HG02763 (cell line): ENCODE data around the gene SAE1.
A peak's percentile ranks its signal among the peaks of the same experiment; 100 is the strongest.
"Not testable (repeated sequence)": the region's sequence is repeated elsewhere in the genome, so short reads cannot be mapped to it uniquely, and the experiment has no call there.

ENCODE experiments used
- ATAC-seq: cut with Tn5 transposase; IDR thresholded peaks from one replicate; pipeline ENCODE4 v1.9.1; 2021; ENCODE audit warnings: mild to moderate bottlenecking, moderate library complexity; ENCODE audit not compliant: unreplicated experiment

The SAE1 gene

DNA sequence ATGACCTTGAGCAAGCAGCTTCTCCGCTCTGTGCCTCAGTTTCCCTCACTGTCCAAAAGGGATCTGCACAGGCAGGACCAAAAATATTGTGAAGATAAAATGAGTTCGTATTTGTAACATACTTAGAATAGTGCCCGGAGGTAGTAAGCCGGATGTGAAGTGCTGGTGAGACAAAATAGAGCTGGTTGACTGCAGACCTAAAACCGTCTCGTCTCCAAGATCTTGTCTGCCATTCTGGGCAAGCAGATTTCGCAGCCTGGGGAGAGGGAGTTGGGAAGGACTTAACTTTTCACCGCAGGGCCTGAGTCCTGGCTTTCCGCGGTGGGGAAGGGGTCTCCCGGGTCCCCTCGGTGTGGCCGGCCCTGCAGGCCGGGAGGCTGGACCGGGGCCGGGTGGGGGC is 108.5 kb downstream of the SAE1 start:
- no peak for ATAC-seq

DNA sequence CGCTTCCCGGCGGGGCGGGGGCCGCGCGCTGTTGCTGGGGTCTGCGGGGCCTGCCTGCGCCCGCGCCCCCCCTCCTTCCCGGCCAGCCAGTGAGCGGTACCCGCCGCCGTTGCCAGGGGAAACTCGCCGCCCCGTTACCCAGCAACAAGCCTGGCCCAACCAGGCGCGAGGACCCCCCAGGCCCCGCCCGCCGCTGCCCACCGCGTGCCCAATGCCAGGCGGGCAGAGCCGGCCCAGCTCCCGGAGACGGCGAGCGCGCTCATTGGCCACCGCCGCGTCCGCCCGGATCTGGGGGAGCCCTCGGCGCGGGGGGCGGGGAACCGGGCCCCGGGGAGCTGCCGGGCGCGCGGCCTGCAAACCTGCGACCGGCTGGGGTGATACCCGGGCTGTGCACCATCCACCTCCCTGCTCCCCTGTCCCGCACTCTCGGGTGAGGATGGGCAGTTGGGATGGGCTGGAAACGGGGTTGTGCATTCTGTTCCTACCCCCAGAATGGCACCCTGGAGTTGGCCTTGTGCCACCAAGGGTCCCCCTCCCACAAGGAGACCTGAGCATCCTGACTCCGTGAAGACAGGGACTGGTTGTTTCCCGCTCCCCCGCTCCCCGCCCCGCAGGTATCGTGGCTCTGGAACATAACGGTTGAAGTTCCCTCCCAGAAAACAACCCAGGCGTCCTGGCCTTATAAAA is 109.1 kb downstream of the SAE1 start:
- no peak for ATAC-seq

DNA sequence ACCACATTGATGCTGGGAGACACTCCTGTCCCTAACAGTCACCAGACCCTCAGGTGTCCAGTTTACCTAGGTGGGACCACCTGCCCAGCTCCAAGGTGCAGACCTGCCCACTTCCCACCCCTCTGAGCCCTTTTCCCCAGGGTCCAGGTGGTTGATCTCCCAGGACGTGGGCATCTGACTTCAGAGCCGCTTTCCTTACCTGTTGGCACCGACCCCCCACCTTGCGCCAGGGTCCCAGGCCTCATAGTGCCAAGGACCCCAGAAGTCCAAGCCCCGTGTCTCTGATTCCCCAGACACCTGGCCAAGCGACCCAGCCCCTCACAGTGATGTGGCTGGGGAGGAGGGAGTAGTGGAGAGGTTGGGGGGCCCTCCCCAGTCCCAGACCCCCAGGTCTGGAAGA is 109.9 kb downstream of the SAE1 start:
- no peak for ATAC-seq

DNA sequence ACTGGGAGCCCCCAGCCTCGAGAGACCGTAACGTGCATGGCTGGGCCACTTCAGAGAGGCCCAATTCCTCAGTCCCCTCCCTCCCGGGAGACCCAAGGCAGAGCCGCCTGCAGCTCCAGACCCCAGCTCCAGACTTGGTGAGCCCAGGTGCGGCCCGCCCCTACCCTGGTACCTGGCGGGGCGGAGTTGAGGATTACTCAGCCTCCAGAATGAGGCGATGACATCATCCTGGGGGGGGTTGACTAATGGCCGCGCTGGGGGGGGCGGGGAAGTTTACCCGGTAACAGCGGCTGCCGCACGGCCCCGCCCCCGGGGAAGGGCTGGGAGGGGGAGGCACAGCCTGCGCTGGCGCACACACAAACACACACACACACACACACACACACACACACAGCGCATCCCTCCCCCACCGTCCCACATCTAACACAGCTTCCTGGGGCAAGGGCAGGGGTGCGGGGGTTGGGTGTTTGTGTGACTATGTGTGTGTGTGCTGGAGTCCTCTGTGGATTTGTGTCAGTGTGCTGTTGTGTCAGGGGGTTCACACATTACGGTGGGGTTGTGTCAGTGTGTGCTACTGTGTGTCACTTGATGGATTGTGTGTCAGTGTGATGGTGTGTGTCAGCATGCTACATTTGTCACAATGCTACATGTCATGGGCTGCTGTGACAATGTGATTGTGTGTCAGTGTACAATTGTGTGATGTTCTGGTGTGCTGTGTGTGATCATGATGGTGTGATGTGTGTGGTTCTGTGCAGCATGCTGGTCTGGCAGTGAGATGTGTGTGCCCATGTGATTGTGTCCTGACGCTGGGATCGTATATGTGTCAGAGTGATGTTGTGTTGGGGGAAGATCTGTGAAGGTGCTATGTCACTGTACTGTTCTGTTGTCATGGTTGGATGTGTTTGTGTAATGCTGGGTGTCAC is 110.6 kb downstream of the SAE1 start:
- ATAC-seq = no peak

DNA sequence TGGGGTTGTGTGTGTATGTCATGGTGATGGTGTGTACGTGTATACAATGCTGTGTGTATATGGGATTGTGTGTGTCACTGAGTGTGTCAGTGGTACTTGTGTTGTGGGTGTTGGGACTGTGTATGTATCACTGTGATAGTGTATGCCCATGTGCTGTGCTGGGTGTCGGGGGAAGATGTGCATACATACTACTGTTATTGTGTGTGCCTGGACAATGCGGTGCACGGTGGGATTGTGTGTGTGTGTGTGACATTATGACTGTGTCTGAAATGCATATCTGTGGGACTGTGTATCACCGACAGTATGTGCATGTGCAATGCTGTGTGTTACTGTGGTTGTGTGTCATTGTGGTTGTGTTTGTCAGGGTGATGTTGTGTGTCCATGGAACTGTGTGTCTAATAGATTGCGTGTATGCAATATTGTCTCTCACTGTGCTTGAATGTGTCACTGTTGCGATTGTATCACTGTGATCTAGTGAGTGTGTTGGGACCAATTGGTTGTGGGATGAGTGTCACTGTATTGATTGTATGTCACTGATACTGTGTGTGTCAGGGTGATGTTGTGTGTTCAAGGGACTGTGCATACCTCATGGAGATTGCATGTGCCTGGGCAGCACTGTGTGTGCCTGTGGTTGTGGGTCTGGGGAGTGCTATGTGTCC is 111.4 kb downstream of the SAE1 start:
- no peak for ATAC-seq

DNA sequence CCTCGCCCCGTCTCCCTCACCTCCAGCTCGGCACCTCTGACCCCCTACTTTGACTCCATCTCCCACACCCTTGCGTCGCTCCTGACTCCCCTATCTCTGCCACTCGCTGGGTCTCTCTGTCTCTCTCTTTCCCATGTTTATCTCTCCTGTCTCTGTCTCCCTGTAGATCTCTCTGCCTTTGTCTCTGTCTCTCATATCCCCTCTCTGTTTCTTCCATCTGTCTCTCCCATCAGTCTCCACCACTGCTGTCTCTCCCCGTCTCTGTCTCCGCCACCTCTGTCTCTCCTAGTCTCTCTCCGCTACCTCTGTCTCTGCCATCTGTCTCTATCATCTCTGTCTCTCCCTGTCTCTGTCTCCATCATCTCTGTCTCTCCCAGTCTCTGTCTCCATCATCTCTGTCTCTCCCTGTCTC is 112.7 kb downstream of the SAE1 start:
- ATAC-seq = no peak

DNA sequence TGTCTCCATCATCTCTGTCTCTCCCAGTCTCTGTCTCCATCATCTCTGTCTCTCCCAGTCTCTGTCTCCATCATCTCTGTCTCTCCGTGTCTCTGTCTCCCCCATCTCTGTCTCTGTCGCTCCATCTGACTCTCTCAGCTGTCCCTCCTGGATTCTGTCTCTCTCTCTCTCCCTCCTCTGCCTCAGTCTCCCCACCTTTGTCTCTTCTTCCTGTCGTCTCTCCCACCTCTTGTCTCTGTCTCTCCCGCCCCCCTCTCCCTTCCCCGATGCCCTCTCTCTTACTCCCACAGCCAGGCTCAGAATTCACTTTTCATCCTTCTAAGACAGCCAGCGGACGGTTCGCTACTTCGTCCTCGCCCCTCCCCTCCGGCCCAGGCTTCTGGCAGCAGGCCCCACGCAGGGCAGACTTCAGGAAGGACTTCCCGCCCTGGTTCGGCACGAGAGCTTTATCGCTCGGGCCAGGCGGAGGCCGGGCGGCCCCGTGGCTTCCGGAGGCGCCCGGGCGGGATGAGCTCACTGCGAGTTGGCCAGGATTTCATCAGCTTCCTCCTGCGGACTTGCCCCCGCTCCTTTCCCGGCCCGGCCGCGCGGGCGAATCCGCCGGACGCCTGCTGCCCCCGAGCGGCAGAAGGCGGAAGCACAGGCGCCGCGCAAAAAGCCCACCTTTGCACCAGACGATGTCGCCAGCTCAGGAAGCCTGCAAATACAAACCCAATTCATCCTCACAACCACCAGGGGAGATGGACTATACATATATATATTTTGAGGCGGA is 113.3 kb downstream of the SAE1 start:
- no peak for ATAC-seq

DNA sequence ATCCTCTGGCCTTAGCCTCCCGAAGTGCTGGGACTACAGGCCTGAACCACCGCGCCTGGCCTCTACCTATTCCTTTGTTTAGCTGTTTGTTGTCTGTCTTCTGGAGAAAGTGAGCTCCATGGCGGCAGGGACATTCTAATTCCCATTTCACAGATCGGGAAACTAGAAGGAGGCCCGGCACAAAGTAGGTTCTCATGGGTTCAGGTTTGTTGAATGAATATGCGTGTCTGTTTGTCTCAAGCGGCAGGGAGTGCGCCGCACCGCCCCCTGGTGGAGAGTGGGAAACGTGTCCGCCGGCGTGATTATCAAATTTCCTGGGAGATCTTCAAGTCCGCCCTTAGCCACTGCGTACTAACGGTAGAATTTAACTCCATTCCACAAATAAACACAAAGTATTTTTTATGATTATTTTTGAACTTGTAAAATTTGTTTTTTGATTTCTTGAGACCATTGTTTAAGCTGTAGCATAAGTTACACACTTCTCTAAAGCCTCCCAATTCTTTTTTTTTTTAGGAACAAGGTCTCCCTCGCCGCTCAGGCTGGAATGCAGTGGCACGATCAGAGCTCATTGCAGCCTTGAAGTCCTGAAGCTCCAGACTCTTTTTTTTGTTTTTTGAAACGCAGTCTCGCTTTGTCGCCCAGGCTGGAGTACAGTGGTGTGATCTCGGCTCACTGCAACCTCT is 116.8 kb downstream of the SAE1 start:
- no peak for ATAC-seq

DNA sequence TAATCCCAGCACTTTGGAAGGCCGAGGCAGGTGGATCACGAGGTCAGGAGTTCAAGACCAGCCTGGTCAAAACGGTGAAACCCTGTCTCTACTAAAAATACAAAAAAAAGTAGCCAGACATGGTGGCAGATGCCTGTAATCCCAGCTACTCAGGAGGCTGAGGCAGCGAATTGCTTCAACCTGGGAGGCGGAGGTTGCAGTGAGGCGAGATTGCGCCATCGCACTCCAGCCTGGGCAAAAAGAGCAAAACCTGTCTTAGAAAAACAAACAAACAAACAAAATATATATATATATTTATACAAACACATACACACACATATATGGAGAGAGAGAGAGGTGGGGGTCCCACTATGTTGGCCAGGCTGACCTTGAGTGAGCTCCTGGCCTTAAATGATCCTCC is 122.4 kb downstream of the SAE1 start:
- ATAC-seq = not testable (repeated sequence)

DNA sequence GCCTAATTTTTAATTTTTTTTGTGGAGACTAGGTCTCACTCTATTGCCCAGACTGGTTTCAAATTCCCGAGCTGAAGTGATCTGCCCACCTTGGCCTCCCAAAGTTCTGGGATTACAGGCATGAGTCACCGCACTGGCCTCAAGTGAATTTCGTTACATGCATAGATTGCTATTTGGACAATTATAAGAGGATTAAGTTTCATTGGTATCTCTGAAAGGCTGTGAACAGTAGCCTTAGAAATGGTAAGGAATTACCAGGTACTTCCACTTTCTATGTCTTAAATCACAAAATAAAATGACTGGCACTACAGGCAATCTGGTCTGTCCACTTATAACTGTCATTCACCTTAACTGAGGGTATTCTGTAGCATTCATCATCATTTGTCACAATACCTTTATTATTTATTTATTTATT is 122.8 kb downstream of the SAE1 start:
- no peak for ATAC-seq

DNA sequence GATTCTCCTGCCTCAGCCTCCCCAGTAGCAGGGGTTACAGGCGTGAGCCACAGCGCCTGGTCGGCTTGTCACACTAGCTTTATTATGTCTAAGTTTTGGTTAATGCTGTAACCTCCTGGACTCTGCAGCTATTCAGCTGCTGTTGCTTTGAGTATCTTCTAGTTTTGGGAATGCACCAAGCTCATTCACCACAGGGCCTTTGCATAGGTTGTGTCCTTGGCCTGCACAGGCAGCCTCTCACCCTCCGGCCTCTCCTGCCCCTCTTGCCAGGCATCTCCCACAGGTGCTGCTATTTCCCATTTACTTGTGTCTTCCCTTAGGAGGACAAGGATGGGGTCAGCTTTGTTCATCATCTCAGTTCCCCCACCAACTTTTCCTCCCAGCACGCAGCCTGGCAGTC is 123.3 kb downstream of the SAE1 start:
- ATAC-seq = no peak

DNA sequence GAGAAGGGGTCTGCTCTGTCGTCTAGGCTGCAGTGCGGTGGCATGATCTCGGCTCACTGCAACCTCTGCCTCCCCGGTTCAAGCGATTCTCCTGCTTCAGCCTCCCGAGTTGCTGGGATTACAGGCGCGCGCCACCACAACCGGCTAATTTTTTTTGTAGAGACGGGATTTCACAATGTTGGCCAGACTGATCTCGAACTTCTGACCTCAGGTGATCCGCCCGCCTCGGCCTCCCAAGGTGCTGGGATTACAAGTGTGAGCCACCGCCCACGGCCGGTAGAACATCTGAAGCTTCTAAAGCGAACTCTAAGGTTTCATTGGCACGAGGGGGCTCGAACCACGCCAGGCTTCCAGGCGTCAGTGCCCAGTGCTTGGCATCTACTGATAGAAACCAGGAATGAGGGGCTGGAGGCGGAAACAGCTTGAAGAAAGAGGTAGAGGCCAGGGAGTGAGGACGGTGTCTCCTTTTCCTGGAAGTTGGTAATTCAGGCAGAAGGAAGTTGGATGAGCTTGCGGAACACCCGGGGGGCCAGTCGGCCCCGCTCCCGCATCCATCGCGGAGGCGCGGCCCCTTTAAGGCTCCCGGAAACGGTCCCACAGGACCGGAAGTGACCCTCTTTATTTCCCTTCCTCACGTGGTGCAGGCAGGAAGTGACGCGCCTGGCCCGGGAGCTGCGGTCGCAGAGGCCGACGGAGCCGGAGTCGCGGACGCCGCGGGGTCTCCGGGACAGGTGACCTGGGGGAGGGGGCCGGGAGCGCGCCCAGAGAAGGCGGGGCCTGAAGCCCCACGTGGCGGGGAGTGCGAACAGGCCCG is 125.5 kb downstream of the SAE1 start, which contains the start of gene CCDC9:
Gene CCDC9, plus strand, starts transcription at position 647 of the 814 bp plus-strand sequence. CDS start 1,876 bp downstream, outside the sequence.
- ATAC-seq = peak; percentile 47

DNA sequence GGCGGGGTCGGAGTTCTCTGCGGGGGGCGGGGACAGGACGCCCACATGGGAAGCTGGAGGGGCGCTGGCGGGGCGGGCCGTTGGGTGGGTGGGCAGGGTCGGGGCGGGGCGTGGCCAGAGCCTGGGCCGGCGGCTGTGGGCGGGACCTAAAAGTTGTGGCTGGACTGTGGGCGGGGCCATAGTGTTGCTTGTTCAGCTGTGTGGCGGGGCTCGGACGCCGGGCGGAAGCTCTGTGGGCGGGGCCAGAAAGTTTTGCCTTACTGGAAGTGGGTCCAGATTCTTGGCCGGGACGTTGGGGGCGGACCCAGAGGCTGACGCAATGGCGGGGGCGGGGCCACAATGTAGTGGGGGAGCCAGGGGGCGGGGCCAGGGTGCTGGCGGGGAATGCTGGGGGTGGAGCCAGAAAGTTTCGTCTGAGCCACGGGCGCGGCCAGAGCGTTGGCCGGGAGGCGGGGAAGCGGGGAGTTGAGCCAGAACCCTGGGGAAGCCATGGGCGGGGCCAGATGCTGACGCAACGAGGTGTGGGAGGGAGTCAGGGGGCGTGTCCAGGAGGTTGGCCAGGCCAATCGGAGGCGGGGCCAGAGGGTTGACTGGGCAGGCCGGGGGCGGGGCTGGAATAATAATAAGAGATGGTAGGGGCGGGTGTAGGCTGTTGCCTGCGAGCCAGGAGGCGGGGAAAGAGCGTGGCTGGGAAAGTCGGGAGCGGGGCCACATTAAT is 126.2 kb downstream of the SAE1 start:
- ATAC-seq = peak; percentile 72

DNA sequence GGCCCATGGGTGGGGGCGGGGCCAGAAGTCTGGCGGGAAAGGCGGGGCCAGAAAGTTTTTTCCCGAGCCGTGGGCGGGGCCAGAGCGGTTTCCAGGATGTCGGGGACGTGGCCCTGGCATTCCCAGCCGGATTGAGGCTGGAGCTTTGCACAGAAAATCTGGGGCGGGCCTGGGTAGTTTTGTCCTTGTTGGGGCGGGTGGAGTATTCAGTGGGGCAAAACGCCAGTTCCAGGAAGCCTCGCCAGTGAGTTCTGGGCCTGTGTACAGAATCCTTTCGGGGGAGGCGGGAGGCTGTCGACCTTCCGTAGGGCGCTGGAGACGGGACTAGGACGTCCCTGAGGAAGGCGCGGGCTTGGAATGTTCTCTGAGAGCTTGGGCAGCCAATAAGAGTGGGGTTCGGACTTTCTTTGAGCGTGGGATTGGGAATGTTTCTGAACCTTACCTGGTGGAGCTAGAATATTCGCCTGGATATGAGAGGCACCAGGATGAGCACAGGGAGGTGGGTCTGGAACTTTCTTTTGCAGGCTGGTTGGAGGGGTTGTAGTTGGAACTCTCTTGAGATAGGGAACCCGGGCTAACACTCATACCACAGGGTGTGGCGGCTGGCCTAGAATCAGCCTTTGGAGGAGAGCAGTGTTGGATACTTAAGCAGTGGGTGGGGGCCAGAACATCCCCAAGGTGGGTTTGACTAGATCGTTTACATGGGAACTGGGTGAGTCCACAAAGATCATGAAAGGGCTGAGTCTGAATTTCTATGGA is 127.0 kb downstream of the SAE1 start:
- no peak for ATAC-seq

DNA sequence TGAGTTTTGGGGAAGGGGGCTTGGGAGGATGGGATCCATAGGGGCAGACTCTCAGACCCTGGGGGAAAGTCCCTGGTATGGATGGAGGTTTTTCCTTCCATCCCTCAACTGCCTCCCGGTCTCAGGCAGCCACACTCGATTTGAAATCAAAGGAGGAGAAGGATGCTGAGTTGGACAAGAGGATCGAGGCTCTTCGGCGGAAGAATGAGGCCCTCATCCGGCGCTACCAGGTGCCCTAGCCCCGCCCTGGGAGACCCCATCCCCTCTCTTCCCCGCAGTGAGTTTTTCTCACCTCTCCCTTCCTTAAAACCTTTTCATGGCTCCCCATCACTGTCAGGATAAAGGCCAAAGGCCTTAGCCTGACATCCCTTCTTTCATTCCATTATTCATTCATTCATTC is 127.8 kb downstream of the SAE1 start:
- ATAC-seq = no peak

DNA sequence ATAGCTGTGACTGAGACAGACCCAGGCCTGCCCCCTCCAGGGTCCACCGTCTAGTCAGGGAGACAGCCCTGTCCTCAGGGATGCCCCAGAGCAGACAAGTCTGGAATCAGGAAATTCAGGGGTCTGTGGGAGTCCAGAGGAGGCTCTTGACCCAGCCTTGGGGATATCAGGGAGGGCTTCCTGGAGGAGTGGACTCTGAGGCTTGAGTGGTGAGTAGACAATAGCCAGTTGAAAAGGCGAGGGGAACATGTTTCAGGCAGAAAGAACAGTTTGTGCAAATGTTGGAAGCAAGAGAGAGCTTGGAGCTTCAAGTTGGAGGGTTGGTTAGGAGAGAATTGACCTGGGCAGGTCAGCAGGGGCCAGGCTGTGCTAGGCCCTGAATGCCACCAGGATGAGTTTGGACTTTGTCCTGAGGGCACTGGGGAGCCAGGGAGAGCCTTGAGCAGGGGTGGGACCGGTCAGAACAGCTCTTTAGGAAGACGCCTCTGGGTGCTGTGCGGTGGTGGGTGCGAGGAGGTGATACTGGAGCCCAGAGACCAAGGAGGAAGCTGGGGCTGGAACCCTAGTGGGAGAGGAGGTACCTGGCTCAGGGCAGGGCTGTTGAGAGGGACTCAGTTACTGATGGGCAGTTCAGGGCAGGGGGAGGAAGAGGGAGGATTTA is 128.4 kb downstream of the SAE1 start:
- no peak for ATAC-seq
